ENCODE results near the gene ARL14. TPM values are rescaled to one million over a fixed set of nuclear protein-coding genes. Genes with fewer than 3 reads are reported as not detected.

ARL14 gene
- polyA plus RNA-seq (2012; ENCODE audit: low read depth, missing spikeins), result not detected

DNA sequence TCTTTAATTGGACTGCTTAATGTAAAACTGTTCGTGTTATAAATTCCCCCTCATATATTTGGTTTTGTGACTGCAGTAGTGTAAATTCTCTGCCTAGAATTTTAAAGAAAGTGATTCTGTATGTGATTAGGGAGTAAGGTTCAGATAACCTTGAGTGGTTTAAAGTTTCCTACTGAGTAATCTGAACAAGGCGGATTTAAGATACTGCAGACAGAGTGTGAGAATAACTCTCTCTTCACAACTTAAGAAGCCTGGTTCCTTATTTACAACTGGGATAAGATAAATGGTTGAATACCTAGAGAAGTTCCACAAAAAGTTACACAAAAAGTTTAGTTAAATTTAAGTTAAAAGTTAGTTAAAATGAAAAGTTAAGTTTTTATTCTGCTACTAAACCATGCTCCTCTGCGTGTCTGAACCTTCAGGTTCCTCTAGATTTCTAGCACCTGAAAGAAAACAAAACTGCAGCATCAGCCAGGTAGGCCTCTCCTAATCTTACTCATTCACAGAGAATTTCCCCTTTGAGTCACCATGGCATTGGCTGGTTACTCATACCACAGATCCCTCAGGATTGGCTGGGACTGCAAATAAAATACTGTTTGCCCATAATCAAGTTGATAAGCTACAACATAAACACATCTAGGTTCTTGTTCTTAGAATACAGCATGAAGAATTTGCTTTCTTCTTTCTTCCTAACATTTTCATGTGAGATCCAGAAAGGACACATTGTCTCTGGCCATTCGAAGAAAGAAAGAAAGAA is at the start of gene ARL14:
TSS of gene ARL14 (plus strand) at position 614 of the 757 bp plus-strand sequence. CDS start 187 bp downstream, outside the sequence.
- no peak for TF ChIP-seq POU2F2 (IDR thresholded peaks at IDR 0.05; ENCODE audit: low read depth, low read length)
- no peak for TF ChIP-seq SPI1 (IDR thresholded peaks at IDR 0.05; ENCODE audit: low read depth, low read length)
- no peak for TF ChIP-seq POLR2A (IDR thresholded peaks at IDR 0.05; ENCODE audit: low read depth, low read length)
- no peak for TF ChIP-seq POLR2AphosphoS5 (IDR thresholded peaks at IDR 0.05; ENCODE audit: low read depth, low read length)
- no peak for TF ChIP-seq TAF1 (IDR thresholded peaks at IDR 0.05; ENCODE audit: low read depth, low read length)
- TF ChIP-seq PAX5 (IDR thresholded peaks at IDR 0.05; ENCODE audit: insufficient read depth, low read length, severe bottlenecking), result no peak
- DNase-seq (ENCODE audit: insufficient read length, low spot score), result no peak

DNA sequence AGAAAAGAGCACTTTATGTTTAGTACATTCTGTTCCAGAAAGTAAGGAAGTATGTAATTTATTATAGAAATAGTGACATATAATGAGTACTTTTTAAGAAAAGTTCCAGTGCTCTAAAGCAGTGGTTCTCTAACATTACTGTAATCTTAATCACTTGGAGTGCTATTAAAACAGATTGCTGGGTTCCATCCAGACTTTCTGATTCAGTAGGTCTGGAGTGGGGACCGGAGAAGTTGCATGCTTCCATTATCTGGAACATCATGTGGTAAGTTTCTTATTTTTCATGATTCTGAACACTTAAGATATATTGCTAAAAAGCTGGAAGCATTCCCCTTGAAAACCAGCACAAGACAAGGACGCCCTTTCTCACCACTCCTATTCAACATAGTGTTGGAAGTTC is 47.5 kb upstream of the ARL14 start:
- FAIRE-seq, result no peak
- no peak for DNase-seq (ENCODE audit: insufficient read length, low spot score)
- no peak for TF ChIP-seq POLR2AphosphoS5 (IDR thresholded peaks at IDR 0.05; ENCODE audit: low read depth, low read length)
- TF ChIP-seq TAF1 (IDR thresholded peaks at IDR 0.05; ENCODE audit: low read depth, low read length), result no peak
- no peak for TF ChIP-seq SPI1 (IDR thresholded peaks at IDR 0.05; ENCODE audit: low read depth, low read length)
- no peak for TF ChIP-seq POLR2A (IDR thresholded peaks at IDR 0.05; ENCODE audit: low read depth, low read length)
- TF ChIP-seq PAX5 (IDR thresholded peaks at IDR 0.05; ENCODE audit: insufficient read depth, low read length, severe bottlenecking), result no peak
- no peak for TF ChIP-seq POU2F2 (IDR thresholded peaks at IDR 0.05; ENCODE audit: low read depth, low read length)

More for the DNA sequence above, at the start of gene ARL14:
- no peak for FAIRE-seq

DNA sequence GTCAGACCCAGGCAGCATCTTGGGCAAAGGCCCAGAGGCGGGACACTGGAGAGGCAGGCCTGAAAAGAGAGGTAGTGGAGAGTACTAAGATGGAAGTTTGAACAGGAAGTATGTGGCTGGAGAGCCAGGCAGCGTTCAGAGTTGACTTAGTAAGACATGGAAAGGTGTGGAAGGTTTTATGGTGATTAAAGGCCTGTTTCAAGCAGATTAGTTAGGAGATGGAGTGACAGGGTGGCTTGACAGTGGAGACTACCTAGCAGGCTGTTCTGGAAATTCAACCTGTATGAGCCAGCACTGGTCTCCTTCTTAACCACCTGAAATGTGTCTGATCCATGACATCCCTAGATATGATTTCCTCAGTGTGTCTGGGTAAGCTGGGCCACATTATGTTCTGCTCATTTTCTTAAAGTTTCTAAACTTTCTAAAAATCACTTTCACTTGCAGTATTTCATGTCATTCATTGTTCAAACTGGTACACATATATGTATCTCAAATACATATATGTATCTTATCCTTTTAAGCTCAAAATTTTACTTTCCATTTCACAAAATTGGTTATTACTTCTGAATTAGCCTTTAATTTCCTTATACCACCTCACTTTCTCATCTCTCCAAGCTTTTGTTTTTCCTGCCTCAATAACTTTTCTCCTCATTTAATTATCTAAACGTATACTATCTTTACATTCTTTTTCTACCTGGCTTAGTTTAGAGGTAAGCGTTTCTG is 43.4 kb upstream of the ARL14 start:
- TF ChIP-seq POLR2A (IDR thresholded peaks at IDR 0.05; ENCODE audit: low read depth, low read length), result no peak
- no peak for TF ChIP-seq TAF1 (IDR thresholded peaks at IDR 0.05; ENCODE audit: low read depth, low read length)
- FAIRE-seq, result no peak
- DNase-seq (ENCODE audit: insufficient read length, low spot score), result no peak

DNA sequence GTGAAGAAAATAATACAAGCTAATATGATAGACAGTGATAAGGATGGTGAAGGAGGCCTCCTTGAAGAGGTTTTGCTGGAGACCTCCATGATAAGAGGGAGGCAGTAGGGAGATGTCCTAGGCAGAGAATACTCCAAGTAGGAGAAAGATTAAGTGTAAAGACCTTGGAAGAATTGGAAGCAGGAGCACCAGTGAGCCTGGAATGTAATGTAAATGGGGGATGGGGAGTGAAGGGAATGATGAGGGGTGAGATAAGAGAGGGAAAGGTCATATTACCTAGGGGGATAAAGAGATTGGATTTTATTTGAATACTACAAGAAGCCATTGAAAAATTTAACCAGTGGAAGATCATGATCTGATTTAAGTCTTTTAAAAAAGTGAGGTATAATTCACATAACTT is 41.7 kb upstream of the ARL14 start:
- DNase-seq (ENCODE audit: insufficient read length, low spot score) (no peak), FAIRE-seq (no peak)
- TF ChIP-seq POU2F2 (IDR thresholded peaks at IDR 0.05; ENCODE audit: low read depth, low read length), result no peak
- no peak for TF ChIP-seq POLR2A (IDR thresholded peaks at IDR 0.05; ENCODE audit: low read depth, low read length)
- no peak for TF ChIP-seq SPI1 (IDR thresholded peaks at IDR 0.05; ENCODE audit: low read depth, low read length)
- TF ChIP-seq POLR2AphosphoS5 (IDR thresholded peaks at IDR 0.05; ENCODE audit: low read depth, low read length), result no peak
- no peak for TF ChIP-seq PAX5 (IDR thresholded peaks at IDR 0.05; ENCODE audit: insufficient read depth, low read length, severe bottlenecking)
- no peak for TF ChIP-seq TAF1 (IDR thresholded peaks at IDR 0.05; ENCODE audit: low read depth, low read length)

DNA sequence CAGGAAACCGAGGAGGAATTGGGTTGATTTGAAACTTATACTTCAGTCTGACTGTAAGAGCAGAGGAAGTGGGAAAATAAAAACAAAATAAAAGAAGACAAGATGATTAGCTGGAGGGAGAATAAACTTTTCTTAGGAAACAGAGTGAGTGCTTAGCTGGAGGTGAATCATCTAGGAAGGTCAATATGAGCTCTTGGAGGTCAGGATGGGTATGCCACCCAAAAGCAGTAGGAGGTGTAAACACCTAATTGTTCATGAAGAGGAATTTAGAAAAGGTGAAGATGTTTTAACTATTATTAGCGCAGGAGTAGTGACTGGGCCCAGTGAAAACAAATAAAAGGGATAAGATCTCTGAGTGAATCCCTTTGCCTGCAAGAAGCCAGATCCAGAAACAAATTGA is 39.9 kb upstream of the ARL14 start:
- DNase-seq (ENCODE audit: insufficient read length, low spot score), result no peak

DNA sequence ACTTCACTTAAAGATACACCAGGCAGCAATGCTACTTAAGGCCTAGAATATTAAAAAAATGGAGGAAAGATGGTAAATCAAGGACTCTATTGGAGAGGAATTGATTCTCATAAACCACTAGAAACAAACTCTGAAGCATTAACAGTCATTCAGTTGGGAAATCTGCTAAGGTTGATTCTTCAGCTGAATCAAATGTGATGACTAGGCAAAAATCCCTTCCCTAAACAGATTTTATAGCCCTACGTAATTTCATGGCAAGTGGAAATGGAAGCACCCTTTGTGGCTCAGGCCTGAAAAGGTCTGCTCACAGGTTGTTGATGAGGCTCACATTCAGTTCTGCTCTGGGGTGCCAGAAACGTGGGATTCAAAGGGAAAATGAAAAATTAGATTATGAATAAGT is 38.8 kb upstream of the ARL14 start:
- TF ChIP-seq POLR2A (IDR thresholded peaks at IDR 0.05; ENCODE audit: low read depth, low read length), result no peak
- no peak for TF ChIP-seq POLR2AphosphoS5 (IDR thresholded peaks at IDR 0.05; ENCODE audit: low read depth, low read length)
- no peak for TF ChIP-seq PAX5 (IDR thresholded peaks at IDR 0.05; ENCODE audit: insufficient read depth, low read length, severe bottlenecking)
- TF ChIP-seq TAF1 (IDR thresholded peaks at IDR 0.05; ENCODE audit: low read depth, low read length), result no peak
- no peak for TF ChIP-seq SPI1 (IDR thresholded peaks at IDR 0.05; ENCODE audit: low read depth, low read length)
- no peak for TF ChIP-seq POU2F2 (IDR thresholded peaks at IDR 0.05; ENCODE audit: low read depth, low read length)
- no peak for DNase-seq (ENCODE audit: insufficient read length, low spot score)
- no peak for FAIRE-seq

More for the DNA sequence above, 39.9 kb upstream of the ARL14 start:
- no peak for FAIRE-seq
- TF ChIP-seq POU2F2 (IDR thresholded peaks at IDR 0.05; ENCODE audit: low read depth, low read length) (no peak), SPI1 (IDR thresholded peaks at IDR 0.05; ENCODE audit: low read depth, low read length) (no peak), TAF1 (IDR thresholded peaks at IDR 0.05; ENCODE audit: low read depth, low read length) (no peak), PAX5 (IDR thresholded peaks at IDR 0.05; ENCODE audit: insufficient read depth, low read length, severe bottlenecking) (no peak), POLR2AphosphoS5 (IDR thresholded peaks at IDR 0.05; ENCODE audit: low read depth, low read length) (no peak), POLR2A (IDR thresholded peaks at IDR 0.05; ENCODE audit: low read depth, low read length) (no peak)

DNA sequence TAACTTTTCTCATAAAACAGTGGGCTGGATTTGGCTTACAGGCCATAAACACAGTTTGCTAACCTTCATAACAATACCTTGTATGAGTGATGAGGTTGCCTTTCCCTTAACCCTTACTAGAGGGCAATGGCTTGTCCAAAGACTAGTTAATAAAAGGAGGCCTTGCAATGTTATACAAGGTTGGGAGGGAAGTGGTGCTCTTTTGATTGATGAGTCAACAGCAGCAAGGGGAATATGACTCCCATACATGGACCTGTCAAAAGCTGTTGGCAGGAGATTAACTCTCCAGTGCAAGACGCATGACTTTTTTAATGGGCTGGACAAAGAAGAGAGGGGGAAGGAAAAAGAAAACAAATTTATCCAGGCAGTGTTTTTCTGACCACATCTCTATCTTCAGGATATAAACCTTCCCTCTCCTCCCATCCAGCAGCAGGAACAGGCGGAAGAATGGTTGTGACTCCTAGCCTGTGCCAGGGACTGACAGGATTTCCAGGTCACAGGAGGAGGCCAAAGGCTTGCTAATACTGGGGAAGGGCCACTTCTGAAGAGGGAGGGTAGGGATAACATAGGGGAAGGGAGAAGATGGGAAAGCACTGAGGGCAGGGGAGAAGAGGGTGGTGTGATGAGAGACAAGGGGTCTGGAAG is 35.2 kb upstream of the ARL14 start:
- no peak for FAIRE-seq
- TF ChIP-seq TAF1 (IDR thresholded peaks at IDR 0.05; ENCODE audit: low read depth, low read length), result no peak
- no peak for TF ChIP-seq POLR2AphosphoS5 (IDR thresholded peaks at IDR 0.05; ENCODE audit: low read depth, low read length)
- no peak for TF ChIP-seq SPI1 (IDR thresholded peaks at IDR 0.05; ENCODE audit: low read depth, low read length)
- no peak for TF ChIP-seq POU2F2 (IDR thresholded peaks at IDR 0.05; ENCODE audit: low read depth, low read length)
- TF ChIP-seq POLR2A (IDR thresholded peaks at IDR 0.05; ENCODE audit: low read depth, low read length), result no peak
- no peak for TF ChIP-seq PAX5 (IDR thresholded peaks at IDR 0.05; ENCODE audit: insufficient read depth, low read length, severe bottlenecking)
- no peak for DNase-seq (ENCODE audit: insufficient read length, low spot score)

DNA sequence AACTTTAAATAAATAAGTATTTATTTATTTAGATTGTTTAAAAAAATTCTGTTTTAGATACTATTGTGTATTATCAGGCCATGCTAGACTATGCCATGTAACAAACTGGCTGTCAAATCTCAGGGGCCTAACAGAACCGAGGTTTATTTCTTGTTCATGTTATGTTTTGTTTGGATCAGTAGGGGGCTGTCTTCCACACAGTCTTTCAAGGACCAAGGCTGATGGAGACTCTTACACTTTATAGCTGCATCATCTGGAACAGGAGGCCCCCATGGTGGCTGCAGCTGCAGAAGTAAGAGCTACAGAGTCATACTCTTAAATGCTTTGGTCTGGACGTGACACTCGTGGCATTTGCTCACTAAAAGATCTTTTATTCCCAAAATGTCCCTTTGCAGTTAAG is 33.0 kb upstream of the ARL14 start:
- no peak for FAIRE-seq
- TF ChIP-seq SPI1 (IDR thresholded peaks at IDR 0.05; ENCODE audit: low read depth, low read length) (no peak), POLR2A (IDR thresholded peaks at IDR 0.05; ENCODE audit: low read depth, low read length) (no peak), TAF1 (IDR thresholded peaks at IDR 0.05; ENCODE audit: low read depth, low read length) (no peak), POLR2AphosphoS5 (IDR thresholded peaks at IDR 0.05; ENCODE audit: low read depth, low read length) (no peak), POU2F2 (IDR thresholded peaks at IDR 0.05; ENCODE audit: low read depth, low read length) (no peak), PAX5 (IDR thresholded peaks at IDR 0.05; ENCODE audit: insufficient read depth, low read length, severe bottlenecking) (no peak)
- no peak for DNase-seq (ENCODE audit: insufficient read length, low spot score)

DNA sequence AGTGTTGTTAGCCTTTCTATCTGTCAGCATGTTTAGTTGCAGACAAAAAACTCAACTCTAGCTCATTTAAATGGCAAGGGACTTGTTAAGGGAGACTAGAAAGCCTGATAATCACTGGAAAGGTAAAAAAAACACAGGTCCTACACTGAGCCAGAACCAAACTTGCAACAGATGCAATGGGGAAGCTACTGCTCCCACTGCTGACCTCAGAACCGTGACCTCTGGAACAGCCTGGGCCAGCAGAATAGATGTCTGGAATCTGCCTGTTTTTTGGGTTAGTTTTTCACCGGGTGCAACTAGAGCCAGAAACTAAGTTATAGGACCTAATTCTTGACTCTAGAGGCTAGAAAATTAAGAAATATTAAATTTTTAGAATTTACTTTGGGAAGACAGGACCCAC is 32.5 kb upstream of the ARL14 start:
- DNase-seq (ENCODE audit: insufficient read length, low spot score) (no peak), FAIRE-seq (no peak)
- TF ChIP-seq PAX5 (IDR thresholded peaks at IDR 0.05; ENCODE audit: insufficient read depth, low read length, severe bottlenecking) (no peak), SPI1 (IDR thresholded peaks at IDR 0.05; ENCODE audit: low read depth, low read length) (no peak), POU2F2 (IDR thresholded peaks at IDR 0.05; ENCODE audit: low read depth, low read length) (no peak), POLR2A (IDR thresholded peaks at IDR 0.05; ENCODE audit: low read depth, low read length) (no peak), POLR2AphosphoS5 (IDR thresholded peaks at IDR 0.05; ENCODE audit: low read depth, low read length) (no peak), TAF1 (IDR thresholded peaks at IDR 0.05; ENCODE audit: low read depth, low read length) (no peak)
